K562 (cell line): ENCODE results near the gene FUT4. TPM values are rescaled to one million over a fixed set of nuclear protein-coding genes. Genes with fewer than 3 reads are reported as not detected.

Source experiments
- ATAC-seq: fragments of 200-7000 bp; cut with Tn5 transposase; 3 replicates; pipeline ENCODE4 v1.9.1; 2020; ENCODE audit warnings: moderate library complexity
- BruUV-seq: library from RNA; stranded (reverse); fragments of 400-500 nt; replicated peaks from 2 replicates; lab custom pipeline; 2021; lab: Mats Ljungman, UMichigan
- CTCF ChIA-PET: fragments of 300-600 bp; formaldehyde crosslinking; extraction: SDS; loops from one replicate; lab custom pipeline; 2021; ENCODE audit warnings: low intra/inter-chr PET ratio; lab: Yijun Ruan, JAX
- POLR2A ChIA-PET: fragments of 300-600, 350-650 bp; sonication (Branson Sonifier 250); formaldehyde crosslinking; extraction: SDS; loops from one replicate; lab custom pipeline; 2021; ENCODE audit warnings: antibody characterized with exemption, inconsistent platforms; lab: Yijun Ruan, JAX
- DNase-seq, 4 experiments: peaks; one replicate each; pipeline versions ENCODE4 v3.0.0 to v3.0.0-alpha.2; 2011 to 2018; ENCODE audit warnings: low spot score in 3 of 4, mixed read lengths in 3 of 4; ENCODE audit errors: extremely low read depth in 1 of 4
- FAIRE-seq: peaks from 2 replicates; lab custom pipeline; 2011; peaks lifted over from hg19 to GRCh38; lab: Jason Lieb, UNC
- H2AFZ ChIP-seq: 2 replicates; pipeline ENCODE4 v1.6.0; 2011; ENCODE audit warnings: low read depth, low read length, control low read depth, inconsistent platforms
- H3K27ac ChIP-seq: fragments of 200-600 bp; 3 replicates; pipeline ENCODE4 v1.8.0; 2011; ENCODE audit warnings: low read depth, mild to moderate bottlenecking, control low read depth, inconsistent platforms, low read length, moderate library complexity, mixed read lengths; ENCODE audit errors: extremely low read depth
- H3K27me3 ChIP-seq, 2 experiments: fragments of 300-600 bp in 1 of 2; 2 replicates in 1 of 2; 3 replicates in 1 of 2; pipeline versions ENCODE4 v1.6.0 to v1.8.0; 2011; ENCODE audit warnings: inconsistent platforms in 2 of 2, low read length in 2 of 2, mild to moderate bottlenecking in 1 of 2, mixed read lengths in 1 of 2, moderate library complexity in 1 of 2; ENCODE audit not compliant: control insufficient read depth in 2 of 2, insufficient read depth in 2 of 2
- H3K36me3 ChIP-seq: fragments of 300-600 bp; 3 replicates; pipeline ENCODE4 v1.8.0; 2011; ENCODE audit warnings: mild to moderate bottlenecking, low read length, inconsistent platforms; ENCODE audit not compliant: control insufficient read depth, insufficient read depth
- H3K4me1 ChIP-seq, 2 experiments: fragments of 200-600 bp in 1 of 2; replicated peaks in 1 of 2; 2 replicates in 1 of 2; 3 replicates in 1 of 2; pipeline versions ENCODE4 v1.5.1 to v1.8.0; 2011; ENCODE audit warnings: inconsistent platforms in 2 of 2, low read length in 2 of 2, mild to moderate bottlenecking in 1 of 2, mixed read lengths in 1 of 2, moderate library complexity in 1 of 2; ENCODE audit not compliant: control insufficient read depth in 2 of 2, insufficient read depth in 2 of 2
- H3K4me2 ChIP-seq: 2 replicates; pipeline ENCODE4 v1.6.1; 2011; ENCODE audit warnings: low read length, control low read depth, inconsistent platforms, mixed read lengths; ENCODE audit not compliant: insufficient read depth
- H3K4me3 ChIP-seq: fragments of 200-600 bp; sonication (generic), shearing (Covaris generic); 2 replicates; pipeline ENCODE4 v1.5.1; 2016; ENCODE audit warnings: control low read depth, inconsistent platforms
- H3K79me2 ChIP-seq: fragments of 200-600 bp; 3 replicates; pipeline ENCODE4 v1.8.0; 2011; ENCODE audit warnings: low read length, inconsistent platforms; ENCODE audit not compliant: control insufficient read depth, insufficient read depth
- H3K9ac ChIP-seq, 2 experiments: 2 replicates each; pipeline versions ENCODE4 v1.6.0 to v1.6.1; 2011; ENCODE audit warnings: low read depth in 2 of 2, low read length in 2 of 2, control low read depth in 1 of 2, inconsistent platforms in 1 of 2, mild to moderate bottlenecking in 1 of 2, mixed read lengths in 1 of 2; ENCODE audit not compliant: insufficient read depth in 1 of 2
- H3K9me1 ChIP-seq: one replicate; pipeline ENCODE4 v1.6.0; 2011; ENCODE audit warnings: inconsistent platforms, mild to moderate bottlenecking, low read length, moderate library complexity; ENCODE audit not compliant: control insufficient read depth, insufficient read depth
- H3K9me3 ChIP-seq: replicated peaks from 2 replicates; pipeline ENCODE4 v1.5.1; 2011; ENCODE audit warnings: low read depth, low read length, inconsistent platforms; ENCODE audit not compliant: control insufficient read depth, insufficient read depth
- H4K20me1 ChIP-seq: replicated peaks from 2 replicates; pipeline ENCODE4 v1.6.1; 2011; ENCODE audit warnings: low read length, inconsistent platforms, mixed read lengths; ENCODE audit not compliant: control insufficient read depth, insufficient read depth
- BHLHE40 ChIP-seq: IDR thresholded peaks from 2 replicates; pipeline ENCODE4 v1.6.1; 2011; ENCODE audit warnings: low read length, improper control_type of control experiment
- CEBPB ChIP-seq: fragments of 450-650 bp; IDR thresholded peaks from 2 replicates; pipeline ENCODE4 v1.6.1; 2016; ENCODE audit warnings: missing genetic modification characterization, missing compliant biosample characterization
- CTCF ChIP-seq, 3 experiments: IDR thresholded peaks in 2 of 3; conservative IDR thresholded peaks in 1 of 3; 2 replicates each; pipeline ENCODE4 v1.5.1; 2011 to 2012; ENCODE audit warnings: low read length in 3 of 3, mild to moderate bottlenecking in 3 of 3, control low read depth in 2 of 3, improper control_type of control experiment in 1 of 3, inconsistent platforms in 1 of 3, low read depth in 1 of 3, mixed read lengths in 1 of 3, moderate library complexity in 1 of 3; ENCODE audit not compliant: insufficient read depth in 2 of 3
- E4F1 ChIP-seq: fragments of 250-450 bp; sonication (Bioruptor Pico); IDR thresholded peaks from 2 replicates; pipeline ENCODE4 v1.5.0; 2021; ENCODE audit warnings: mild to moderate bottlenecking, borderline replicate concordance
- POLR2AphosphoS5 ChIP-seq: IDR thresholded peaks from 2 replicates; pipeline ENCODE4 v1.6.1; 2011; ENCODE audit warnings: mild to moderate bottlenecking, low read depth, low read length, moderate library complexity; ENCODE audit not compliant: control insufficient read depth, insufficient read depth
- ZNF277 ChIP-seq: fragments of 250-450 bp; sonication (Bioruptor Pico); IDR thresholded peaks from 2 replicates; pipeline ENCODE4 v1.8.0; 2022; ENCODE audit warnings: inconsistent platforms, mild to moderate bottlenecking, moderate library complexity, borderline replicate concordance
- ZNF639 ChIP-seq, 2 experiments: fragments of 200-800 bp in 1 of 2; sonication (Bioruptor generic) in 1 of 2; sonication (generic) in 1 of 2; formaldehyde crosslinking in 1 of 2; IDR thresholded peaks in 1 of 2; conservative IDR thresholded peaks in 1 of 2; 2 replicates each; pipeline versions ENCODE4 v1.5.0 to v1.6.1; 2016 to 2020; ENCODE audit warnings: missing compliant biosample characterization in 1 of 2, missing genetic modification characterization in 1 of 2, missing genetic modification reagents in 1 of 2
- WGBS: fragments of 100-300 bp; shearing (Covaris generic); methylation state at CpG from one replicate; pipeline ENCODE4 v1.1.6; 2016; ENCODE audit warnings: low coverage, mixed read lengths; ENCODE audit not compliant: insufficient coverage; ENCODE audit errors: missing lambda C conversion rate; 5-methylcytosine and 5-hydroxymethylcytosine counted together
- in situ Hi-C: fragments of 300-500 bp; cut with MboI; formaldehyde crosslinking; loops from 4 replicates; pipeline ENCODE4 v1.15.0; 2018; ENCODE audit warnings: inconsistent platforms, mixed read lengths
- intact Hi-C: fragments of 100-400 bp; cut with micrococcal nuclease; formaldehyde crosslinking; loops from 2 replicates; pipeline ENCODE4 v1.14.2; 2022
- polyA plus RNA-seq, 8 experiments: library from polyadenylated mRNA; depleted of rRNA in 4 of 8; stranded (reverse) in 5 of 8; unstranded in 3 of 8; fragments of >200 nt; fragmentation: Nextera tagmentation in 2 of 8; fragmentation: Illumina TruSeq in 1 of 8; extraction: Ambion mirVana in 2 of 8; extraction: Trizol in 1 of 8; gene quantifications; 2 replicates each; pipeline versions ENCODE4 v1.2.1 to v1.2.3, GENCODE V29; 2011 to 2014; ENCODE audit warnings: inconsistent platforms in 1 of 8, missing spikeins in 1 of 8
- total RNA-seq, 7 experiments: library from RNA; depleted of rRNA in 6 of 7; stranded (reverse); fragments of >200 nt in 6 of 7; fragmentation: Illumina TruSeq in 2 of 7; extraction: Trizol in 2 of 7; gene quantifications; 2 replicates each; pipeline versions ENCODE4 v1.2.1 to v1.2.3, GENCODE V29; 2011 to 2021; ENCODE audit warnings: low replicate concordance in 1 of 7

Gene FUT4
- total and polyA plus RNA-seq, 9 of the 15 experiments (the other 6 are each of a cell fraction or from before 2014, with no cell fraction given): 1.1 to 8.9 (median 5.5) TPM

- no peak overlapping the region for H3K4me2 ChIP-seq
- H3K27me3 ChIP-seq: peaks cover 2 to 3% of the 10 kb centered on the region in 2 experiments; a peak in 2 of 5 replicates
- CTCF ChIA-PET: interaction anchor here (1.1 to 1.9 kb wide), 3 partner anchors 78 to 702 kb away, joined by 3 to 9 read pairs (median 5); no protein-coding TSS in a partner anchor
- POLR2A ChIA-PET: interaction anchor here (0.6 kb wide), 1 partner anchor 143 kb away, joined by 5 read pairs; no protein-coding TSS in a partner anchor
- peaks cover 20% of the 10 kb centered on the region; the same call in 1 of the 3 replicates for H3K36me3 ChIP-seq
- H3K79me2 ChIP-seq: no peaks in the 10 kb centered on the region
- H3K27ac ChIP-seq: no peak overlapping the region
- H3K9me3 ChIP-seq: no peaks in the 10 kb centered on the region
- peak; percentile 59; the same call in 2 of the 3 replicates for ATAC-seq
- H2AFZ ChIP-seq: no peak overlapping the region
- WGBS: 27% methylated on average over 2 of the region's 2 CpGs
- H4K20me1 ChIP-seq: no peaks in the 10 kb centered on the region
- no TSS peak for BruUV-seq
- DNase-seq: peak in 2 of 4 experiments; percentile 10 to 31
- H3K9me1 ChIP-seq: no peaks in the 10 kb centered on the region
- no peak for FAIRE-seq
- no peak overlapping the region for H3K9ac ChIP-seq
- no peak overlapping the region for H3K4me3 ChIP-seq
- H3K4me1 ChIP-seq: no peaks in the 10 kb centered on the region
- in situ Hi-C loops (no loop called here), intact Hi-C loops (loop anchor here (1.0 kb wide), 1 partner anchor 79 kb away; no protein-coding TSS in a partner anchor)
- TF ChIP-seq CTCF (IDR thresholded peaks at IDR 0.05 in 2 of 3, conservative IDR thresholded peaks at IDR 0.05 in 1 of 3; ENCODE audit: insufficient read depth in 2 of 3, low read depth in 1 of 3, low read length in 3 of 3): peak in 2 of 3 experiments; percentile 35 to 49; a peak in 3 of 6 replicates
- TF ChIP-seq BHLHE40: no peak
- no peak for TF ChIP-seq E4F1 (CRISPR knock-in tag)
- no peak for TF ChIP-seq ZNF277 (CRISPR knock-in tag)
- no peak for TF ChIP-seq CEBPB (tag)
- TF ChIP-seq POLR2AphosphoS5: no peak
- no peak for TF ChIP-seq ZNF639 (CRISPR knock-in tag; conservative IDR thresholded peaks at IDR 0.05 in 1 of 2, IDR thresholded peaks at IDR 0.05 in 1 of 2)
Measured at GRCh38 chr11:94597896-94598295, 54.2 kb downstream of the FUT4 start.
